Suprapubic skin (tissue), 4 donors: ENCODE results near the gene UCMA. TPM values are rescaled to one million over a fixed set of nuclear protein-coding genes. Genes with fewer than 3 reads are reported as not detected.
"Not testable (repeated sequence)": the region's sequence is repeated elsewhere in the genome, so short reads cannot be mapped to it uniquely, and the experiment has no call there.

Source experiments
- DNase-seq, 2 donors: peaks; one replicate each; pipeline ENCODE4 v3.0.0-alpha.2; 2019; ENCODE audit warnings: low spot score in 2 of 2
- H3K27ac ChIP-seq: fragments of 200-600 bp; sonication (generic); one replicate; pipeline ENCODE4 v1.5.1; 2019
- H3K27me3 ChIP-seq: fragments of 200-600 bp; sonication (generic); one replicate; pipeline ENCODE4 v1.5.1; 2019
- H3K36me3 ChIP-seq: fragments of 200-600 bp; sonication (generic); one replicate; pipeline ENCODE4 v1.5.1; 2019
- H3K4me1 ChIP-seq: fragments of 200-600 bp; sonication (generic); one replicate; pipeline ENCODE4 v1.5.1; 2019
- H3K4me3 ChIP-seq: fragments of 200-600 bp; sonication (generic); one replicate; pipeline ENCODE4 v1.5.1; 2019; ENCODE audit warnings: mild to moderate bottlenecking
- H3K9me3 ChIP-seq: fragments of 200-600 bp; sonication (generic); one replicate; pipeline ENCODE4 v1.5.1; 2019
- CTCF ChIP-seq, 2 donors: fragments of 200-600 bp in 1 of 2; fragments of 450-650 bp in 1 of 2; sonication (generic) in 1 of 2; IDR thresholded peaks; one replicate each; pipeline ENCODE4 v1.5.1; 2016 to 2019; ENCODE audit warnings: antibody characterized with exemption in 2 of 2, mild to moderate bottlenecking in 1 of 2, moderate library complexity in 1 of 2
- EP300 ChIP-seq: sonication (generic); formaldehyde crosslinking; IDR thresholded peaks from one replicate; pipeline ENCODE4 v1.6.1; 2017; ENCODE audit warnings: antibody characterized with exemption
- POLR2A ChIP-seq, 2 donors: fragments of 450-650 bp; IDR thresholded peaks; one replicate each; pipeline ENCODE4 v1.6.1; 2017; ENCODE audit warnings: antibody characterized with exemption in 2 of 2, mild to moderate bottlenecking in 2 of 2, moderate library complexity in 2 of 2
- POLR2AphosphoS5 ChIP-seq, 3 donors: sonication (generic); formaldehyde crosslinking; IDR thresholded peaks; one replicate each; pipeline ENCODE4 v1.6.1; 2017; ENCODE audit warnings: antibody characterized with exemption in 3 of 3
- WGBS: methylation state at CpG from one replicate; pipeline ENCODE4 v1.1.5; 2018; 5-methylcytosine and 5-hydroxymethylcytosine counted together
- total RNA-seq, 4 donors: library from RNA; depleted of rRNA; stranded (reverse); fragments of >200 nt; gene quantifications; one replicate each; pipeline ENCODE4 v1.1.0, GENCODE V29; 2016

Gene UCMA
- total RNA-seq, 4 donors from 2014 or later = not detected

GRCh38 chr10:13239923-13240322, 5.7 kb upstream of the UCMA start:
- TF ChIP-seq POLR2AphosphoS5 (IDR thresholded peaks at IDR 0.05) (no peak), CTCF (IDR thresholded peaks at IDR 0.05) (no peak), EP300 (no peak), POLR2A (IDR thresholded peaks at IDR 0.05) (no peak)
- DNase-seq = no peak
- Histone ChIP-seq H3K9me3 (no peaks in the 10 kb centered on the region), H3K4me1 (no peaks in the 10 kb centered on the region), H3K27me3 (peaks cover under 1% of the 10 kb centered on the region), H3K36me3 (no peaks in the 10 kb centered on the region), H3K27ac (no peak overlapping the region), H3K4me3 (no peak overlapping the region)
- 92% methylated on average over 7 of the region's 7 CpGs for WGBS

DNA sequence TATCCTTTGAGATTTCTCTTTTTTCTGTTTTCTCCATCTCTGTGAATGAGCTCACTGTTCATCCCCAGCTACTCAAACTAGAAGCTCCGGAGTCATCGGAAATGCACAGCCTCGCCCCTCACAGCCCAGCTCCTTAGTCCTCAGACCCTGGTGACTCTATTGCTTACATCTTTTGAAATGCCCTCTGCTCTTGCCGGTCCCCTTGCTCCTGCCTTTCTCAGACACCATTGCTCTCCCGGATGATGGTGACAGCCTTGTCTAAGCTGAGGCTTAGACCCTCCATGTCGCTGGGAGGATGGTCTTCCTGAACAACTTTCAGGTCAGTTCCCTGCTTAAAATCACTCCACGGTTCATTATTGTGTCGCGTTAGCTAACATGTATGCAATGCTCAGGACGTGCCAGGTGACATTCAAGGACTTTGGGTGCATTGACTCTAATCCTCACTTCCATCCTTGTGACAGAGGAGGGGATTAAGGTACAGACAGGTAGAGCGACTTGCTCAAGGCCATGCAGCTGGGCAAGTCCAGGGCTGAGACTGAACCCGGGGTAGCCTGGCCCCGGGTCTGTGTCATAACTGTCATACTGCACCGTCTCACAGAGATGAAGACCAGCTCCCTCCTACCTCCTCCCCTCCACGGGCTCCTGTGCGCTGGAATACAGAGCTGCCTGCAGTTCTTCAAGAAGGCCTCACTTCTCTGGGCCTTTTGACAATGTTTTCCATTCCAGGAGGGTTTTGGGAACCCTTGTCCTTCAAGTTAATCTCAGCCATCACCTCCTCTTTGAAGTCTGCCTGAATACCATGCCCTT, 4.3 kb upstream of the UCMA start:
- no peak for TF ChIP-seq POLR2A (IDR thresholded peaks at IDR 0.05)
- no peak overlapping the region for H3K27ac ChIP-seq
- no peaks in the 10 kb centered on the region for H3K9me3 ChIP-seq
- WGBS = 70% methylated on average over 16 of the region's 16 CpGs
- H3K4me1 ChIP-seq = no peaks in the 10 kb centered on the region
- H3K27me3 ChIP-seq = peaks cover 5% of the 10 kb centered on the region
- no peaks in the 10 kb centered on the region for H3K36me3 ChIP-seq
- DNase-seq = no peak
- H3K4me3 ChIP-seq = no peak overlapping the region

DNA sequence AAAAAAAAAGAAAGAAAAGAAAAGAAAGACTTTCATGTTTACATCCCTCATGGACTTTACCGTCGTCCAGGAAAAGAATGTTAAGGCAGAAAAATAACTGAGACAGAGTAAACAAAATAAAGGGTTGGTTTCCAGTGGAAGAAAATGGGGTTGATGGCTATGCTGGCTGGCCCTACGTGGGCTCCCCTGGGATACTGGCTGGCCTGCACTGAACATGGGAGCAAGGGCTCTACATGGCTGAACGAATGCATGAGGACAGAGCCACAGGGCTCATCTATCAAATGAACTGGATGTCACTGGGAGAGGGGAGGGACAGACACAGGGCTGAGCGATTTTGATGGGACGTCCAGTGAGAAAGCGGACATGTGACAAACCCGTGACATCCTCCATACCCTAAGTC, 2.5 kb upstream of the UCMA start:
- no peak overlapping the region for H3K4me3 ChIP-seq
- no peaks in the 10 kb centered on the region for H3K9me3 ChIP-seq
- H3K4me1 ChIP-seq = no peaks in the 10 kb centered on the region
- H3K36me3 ChIP-seq = no peaks in the 10 kb centered on the region
- H3K27ac ChIP-seq = no peak overlapping the region
- 84% methylated on average over 8 of the region's 8 CpGs for WGBS
- DNase-seq = no peak
- peaks cover 5% of the 10 kb centered on the region for H3K27me3 ChIP-seq
- TF ChIP-seq POLR2AphosphoS5 (IDR thresholded peaks at IDR 0.05) (no peak), EP300 (no peak), POLR2A (IDR thresholded peaks at IDR 0.05) (no peak), CTCF (IDR thresholded peaks at IDR 0.05) (no peak)

- H3K4me3 ChIP-seq, H3K36me3 ChIP-seq, H3K27ac ChIP-seq, H3K4me1 ChIP-seq, H3K9me3 ChIP-seq, H3K27me3 ChIP-seq: not testable (repeated sequence)
- 92% methylated on average over 13 of the region's 13 CpGs for whole genome bisulfite sequencing
- peak in 1 of 2 donors; percentile 53 for DNase-seq
Measured at GRCh38 chr10:13234736-13235135, 562 bp upstream of the UCMA start.

DNA sequence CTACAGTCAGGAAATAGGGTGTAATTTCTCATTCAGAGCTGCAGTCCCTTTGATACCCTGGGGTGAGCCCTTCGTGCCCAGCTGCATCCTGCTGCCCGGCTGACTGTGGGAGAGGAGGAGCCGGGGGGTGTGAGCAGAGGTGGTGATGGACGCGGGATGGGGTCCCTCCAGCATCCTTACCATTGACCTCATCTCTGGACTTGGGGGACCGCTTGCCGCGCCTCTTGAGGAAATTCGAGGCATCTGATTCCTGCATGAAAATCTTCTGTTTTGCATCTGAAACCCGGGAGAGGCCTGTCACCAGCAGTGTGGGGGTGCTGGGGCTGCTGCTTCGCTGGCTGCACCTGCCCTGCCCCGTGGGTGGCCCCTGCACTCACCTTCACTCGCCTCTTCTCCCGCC, 816 bp downstream of the UCMA start:
- Histone ChIP-seq H3K27me3 (peaks cover 5% of the 10 kb centered on the region), H3K4me3 (no peak overlapping the region), H3K4me1 (no peaks in the 10 kb centered on the region), H3K9me3 (no peaks in the 10 kb centered on the region), H3K36me3 (no peaks in the 10 kb centered on the region), H3K27ac (no peak overlapping the region)
- TF ChIP-seq CTCF (IDR thresholded peaks at IDR 0.05) = no peak
- no peak for TF ChIP-seq POLR2AphosphoS5 (IDR thresholded peaks at IDR 0.05)
- TF ChIP-seq EP300 = no peak
- no peak for TF ChIP-seq POLR2A (IDR thresholded peaks at IDR 0.05)
- DNase-seq = peak in 1 of 2 donors; percentile 40
- WGBS = 57% methylated on average over 14 of the region's 14 CpGs

DNA sequence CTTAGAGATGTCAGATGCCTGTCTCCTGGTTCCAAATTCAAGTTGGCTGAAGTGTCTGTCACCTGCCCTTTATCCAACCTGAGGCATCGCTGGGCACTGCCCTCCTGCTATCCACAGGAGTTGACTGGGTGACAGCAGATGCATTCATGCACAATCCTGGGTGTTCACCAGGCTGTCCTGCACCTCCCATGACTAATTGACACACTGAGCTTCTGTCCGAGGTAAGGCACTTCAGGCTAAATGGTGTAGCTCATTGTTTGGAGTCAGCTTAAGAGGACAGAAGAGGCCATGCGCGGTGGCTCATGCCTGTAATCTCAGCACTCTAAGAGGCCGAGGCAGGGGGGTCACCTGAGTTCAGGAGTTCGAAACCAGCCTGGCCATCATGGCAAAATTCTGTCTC, 2.4 kb downstream of the UCMA start:
- WGBS = 75% methylated on average over 4 of the region's 6 CpGs
- Histone ChIP-seq H3K27ac (no peak overlapping the region), H3K27me3 (peaks cover 5% of the 10 kb centered on the region), H3K9me3 (no peaks in the 10 kb centered on the region), H3K4me1 (no peaks in the 10 kb centered on the region), H3K4me3 (no peak overlapping the region), H3K36me3 (no peaks in the 10 kb centered on the region)
- TF ChIP-seq CTCF (IDR thresholded peaks at IDR 0.05) (no peak), EP300 (no peak), POLR2AphosphoS5 (IDR thresholded peaks at IDR 0.05) (no peak), POLR2A (IDR thresholded peaks at IDR 0.05) (no peak)
- peak in 1 of 2 donors; percentile 59 for DNase-seq
